Upper lobe of left lung (tissue), 6 donors: ENCODE measurements around the gene MKLN1. TPM values are rescaled to one million over a fixed set of nuclear protein-coding genes. Genes with fewer than 3 reads are reported as not detected.
A peak's percentile ranks its signal among the peaks of the same experiment; 100 is the strongest.
"Not testable (repeated sequence)": the region's sequence is repeated elsewhere in the genome, so short reads cannot be mapped to it uniquely, and the experiment has no call there.

Source experiments
- ATAC-seq, 2 donors: fragments of 200-7000 bp; cut with Tn5 transposase; one replicate each; pipeline ENCODE4 v1.9.1; 2022; ENCODE audit warnings: mild to moderate bottlenecking in 2 of 2, moderate library complexity in 2 of 2; ENCODE audit not compliant: low FRiP score in 2 of 2
- DNase-seq, 2 donors: peaks; one replicate each; pipeline ENCODE4 v3.0.0-alpha.2; 2019 to 2020
- H3K27ac ChIP-seq, 4 donors: fragments of 200-600 bp; sonication (generic); one replicate each; pipeline ENCODE4 v1.5.1; 2016 to 2019
- H3K27me3 ChIP-seq, 4 donors: fragments of 200-600 bp; sonication (generic); one replicate each; pipeline ENCODE4 v1.5.1; 2017 to 2019
- H3K36me3 ChIP-seq, 4 donors: fragments of 200-600 bp; sonication (generic); one replicate each; pipeline ENCODE4 v1.5.1; 2016 to 2019
- H3K4me1 ChIP-seq, 4 donors: fragments of 200-600 bp; sonication (generic); one replicate each; pipeline ENCODE4 v1.5.1; 2018 to 2019
- H3K4me3 ChIP-seq, 4 donors: fragments of 200-600 bp; sonication (generic); one replicate each; pipeline ENCODE4 v1.5.1; 2017 to 2019; ENCODE audit warnings: mild to moderate bottlenecking in 2 of 4, moderate library complexity in 1 of 4
- H3K9me3 ChIP-seq, 4 donors: fragments of 200-600 bp; sonication (generic); one replicate each; pipeline ENCODE4 v1.5.1; 2018 to 2019
- EP300 ChIP-seq, 4 donors: sonication (generic); formaldehyde crosslinking; IDR thresholded peaks; one replicate each; pipeline ENCODE4 v1.5.1; 2017; ENCODE audit warnings: antibody characterized with exemption in 4 of 4, control low read depth in 2 of 4
- POLR2A ChIP-seq, 4 donors: fragments of 450-650 bp; IDR thresholded peaks; one replicate each; pipeline ENCODE4 v1.5.1; 2016 to 2017; ENCODE audit warnings: antibody characterized with exemption in 4 of 4, mild to moderate bottlenecking in 2 of 4
- POLR2AphosphoS5 ChIP-seq, 2 donors: sonication (generic); formaldehyde crosslinking; IDR thresholded peaks; one replicate each; pipeline ENCODE4 v1.5.1; 2017; ENCODE audit warnings: antibody characterized with exemption in 2 of 2
- WGBS, 2 donors: methylation state at CpG; one replicate each; pipeline ENCODE4 v1.1.5; 2017 to 2018; 5-methylcytosine and 5-hydroxymethylcytosine counted together
- total RNA-seq, 6 donors: library from RNA; depleted of rRNA in 4 of 6; stranded (reverse); fragments of >200 nt in 4 of 6; gene quantifications; one replicate each; pipeline versions ENCODE4 v1.1.0 to v1.2.1, GENCODE V29; 2016 to 2021
- TF ChIP-seq, protein P1 (sequence below), 6 experiments: fragments of 450-650 bp in 4 of 6; fragments of 200-600 bp in 2 of 6; sonication (generic) in 2 of 6; IDR thresholded peaks; one replicate each; pipeline ENCODE4 v1.5.1; 2016 to 2019; ENCODE audit warnings: antibody characterized with exemption in 6 of 6
- donor health status: DM: no; HTN: no; CAD: no; lungs with moderate emphysema.
- donor health status: DM: no; HTN: yes; CAD: no; lungs with severe emphysema.

Gene MKLN1
- total RNA-seq, 6 donors from 2014 or later: 36.7 to 105 (median 44.5) TPM

DNA sequence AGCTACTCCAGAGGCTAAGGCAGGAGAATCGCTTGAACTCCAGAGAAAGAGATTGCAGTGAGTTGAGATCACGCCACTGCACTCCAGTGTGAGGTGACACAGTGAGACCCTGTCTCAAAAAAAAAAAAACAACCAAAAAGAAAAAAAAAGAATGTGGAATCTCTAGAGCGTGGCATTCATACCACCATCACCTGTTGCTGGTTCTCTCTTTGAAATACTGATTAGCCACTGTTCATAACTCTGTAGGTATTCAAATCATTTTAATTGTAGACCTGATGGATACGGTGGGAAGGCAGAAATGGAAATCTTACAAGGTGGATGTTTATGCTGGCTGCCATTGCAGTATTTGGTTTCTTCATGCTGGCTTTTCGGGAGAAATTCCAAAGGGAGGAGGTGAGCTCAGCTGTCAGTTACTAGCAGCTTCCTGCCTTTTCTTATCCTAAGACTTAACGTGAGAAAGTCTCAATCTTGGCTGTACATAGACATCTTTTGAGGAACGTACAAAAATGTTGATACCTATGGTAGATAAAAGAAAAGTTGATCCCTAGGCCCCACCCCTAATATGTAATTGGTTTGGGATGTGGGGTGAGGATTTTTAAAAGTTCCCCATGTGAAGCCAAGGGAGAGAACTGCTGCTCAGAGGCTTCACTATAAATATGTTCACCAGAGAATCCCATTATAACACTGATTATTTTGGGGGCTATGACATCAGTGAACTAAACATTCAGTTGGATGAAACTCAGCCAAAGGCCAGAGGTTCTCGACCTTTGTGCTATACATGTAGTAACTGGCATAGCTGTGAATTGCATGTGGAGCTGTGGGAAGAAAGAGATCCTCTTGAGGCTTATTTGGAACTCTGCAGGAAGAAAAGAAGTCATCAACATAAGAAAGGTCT is 26.9 kb upstream of the MKLN1 start:
- ATAC-seq (no peak), DNase-seq (no peak)
- Histone ChIP-seq H3K27ac (no peak overlapping the region), H3K4me3 (no peak overlapping the region), H3K36me3 (no peaks in the 10 kb centered on the region), H3K4me1 (peaks cover 0 to 10% (median 2%) of the 10 kb centered on the region in 4 donors), H3K9me3 (no peaks in the 10 kb centered on the region), H3K27me3 (no peaks in the 10 kb centered on the region)
- TF ChIP-seq POLR2A (IDR thresholded peaks at IDR 0.05): no peak
- TF ChIP-seq, protein P1, sequence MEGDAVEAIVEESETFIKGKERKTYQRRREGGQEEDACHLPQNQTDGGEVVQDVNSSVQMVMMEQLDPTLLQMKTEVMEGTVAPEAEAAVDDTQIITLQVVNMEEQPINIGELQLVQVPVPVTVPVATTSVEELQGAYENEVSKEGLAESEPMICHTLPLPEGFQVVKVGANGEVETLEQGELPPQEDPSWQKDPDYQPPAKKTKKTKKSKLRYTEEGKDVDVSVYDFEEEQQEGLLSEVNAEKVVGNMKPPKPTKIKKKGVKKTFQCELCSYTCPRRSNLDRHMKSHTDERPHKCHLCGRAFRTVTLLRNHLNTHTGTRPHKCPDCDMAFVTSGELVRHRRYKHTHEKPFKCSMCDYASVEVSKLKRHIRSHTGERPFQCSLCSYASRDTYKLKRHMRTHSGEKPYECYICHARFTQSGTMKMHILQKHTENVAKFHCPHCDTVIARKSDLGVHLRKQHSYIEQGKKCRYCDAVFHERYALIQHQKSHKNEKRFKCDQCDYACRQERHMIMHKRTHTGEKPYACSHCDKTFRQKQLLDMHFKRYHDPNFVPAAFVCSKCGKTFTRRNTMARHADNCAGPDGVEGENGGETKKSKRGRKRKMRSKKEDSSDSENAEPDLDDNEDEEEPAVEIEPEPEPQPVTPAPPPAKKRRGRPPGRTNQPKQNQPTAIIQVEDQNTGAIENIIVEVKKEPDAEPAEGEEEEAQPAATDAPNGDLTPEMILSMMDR (IDR thresholded peaks at IDR 0.05): no peak
- no peak for TF ChIP-seq POLR2AphosphoS5 (IDR thresholded peaks at IDR 0.05)
- TF ChIP-seq EP300 (IDR thresholded peaks at IDR 0.05): no peak
- WGBS, 2 donors: 69 to 74% methylated on average over 8 of the region's 8 CpGs

DNA sequence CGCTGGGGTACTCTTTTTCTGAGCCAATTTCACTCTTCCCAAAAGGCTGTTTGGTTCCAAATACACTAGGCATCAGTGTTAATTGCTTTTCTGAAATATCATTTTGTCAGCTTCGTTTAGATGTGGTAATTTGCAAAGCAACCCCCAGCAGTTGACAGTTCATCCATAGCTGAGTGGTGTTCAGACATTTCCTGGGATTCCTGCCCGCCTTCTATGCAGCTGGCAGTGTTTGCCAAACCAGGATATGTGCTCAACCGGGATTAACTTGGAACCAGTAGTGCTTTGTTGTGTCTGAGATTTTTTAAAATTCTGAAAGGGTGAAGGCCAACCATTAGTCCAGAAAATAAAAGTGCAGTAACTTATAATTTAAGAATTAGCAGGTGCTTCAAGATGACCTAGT is 25.2 kb upstream of the MKLN1 start:
- Histone ChIP-seq H3K9me3 (peaks cover 0 to 5% (median 2%) of the 10 kb centered on the region in 4 donors), H3K27ac (no peak overlapping the region), H3K4me3 (no peak overlapping the region), H3K27me3 (no peaks in the 10 kb centered on the region), H3K36me3 (no peaks in the 10 kb centered on the region), H3K4me1 (peaks cover 0 to 10% (median 2%) of the 10 kb centered on the region in 4 donors)
- no peak for DNase-seq
- WGBS, 2 donors: 66 to 80% methylated on average over 4 of the region's 4 CpGs
- no peak for ATAC-seq
- no peak for TF ChIP-seq EP300 (IDR thresholded peaks at IDR 0.05)
- TF ChIP-seq POLR2A (IDR thresholded peaks at IDR 0.05): no peak
- no peak for TF ChIP-seq POLR2AphosphoS5 (IDR thresholded peaks at IDR 0.05)
- TF ChIP-seq, protein P1 (IDR thresholded peaks at IDR 0.05): no peak

DNA sequence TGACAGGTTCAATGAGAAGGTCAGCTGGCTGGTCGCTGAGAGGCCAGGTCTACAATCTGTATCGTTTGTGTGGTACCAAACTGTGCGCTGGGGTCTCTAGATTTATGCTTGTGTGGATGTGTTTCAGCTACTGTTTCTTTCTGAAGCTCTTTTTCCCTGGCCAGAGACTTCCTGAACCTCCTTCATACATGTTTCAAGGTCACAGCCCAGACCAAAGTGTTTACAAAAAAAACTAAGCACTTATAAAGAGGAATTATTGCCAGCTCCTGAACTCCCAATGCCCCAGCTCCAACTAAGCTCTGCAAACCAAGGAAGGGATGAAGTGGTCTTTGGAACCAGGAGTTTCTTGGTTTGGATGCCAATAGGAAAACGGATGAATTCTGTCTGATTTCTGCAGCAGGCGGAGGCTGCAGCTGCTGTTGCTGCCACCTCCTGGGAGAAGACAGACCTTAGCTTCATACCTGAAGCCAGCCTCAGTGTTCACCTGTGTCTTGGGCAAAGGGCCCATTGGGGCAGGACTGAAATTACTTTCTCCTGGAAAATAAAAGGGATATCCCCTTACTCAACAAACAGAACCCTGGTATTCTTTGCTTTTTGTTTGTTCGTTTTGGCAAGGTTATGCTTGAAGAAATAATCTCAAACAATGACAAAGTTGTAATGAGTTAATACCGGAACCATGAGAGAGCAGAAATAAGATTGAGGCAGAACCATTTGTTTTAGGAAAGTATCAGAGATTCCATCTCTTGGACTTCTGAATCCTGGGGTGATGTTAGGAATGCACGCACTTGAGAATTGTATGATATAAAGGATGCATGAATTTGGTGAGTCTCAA is 24.6 kb upstream of the MKLN1 start:
- H3K4me3 ChIP-seq: no peak overlapping the region
- peaks cover 0 to 5% (median 2%) of the 10 kb centered on the region in 4 donors for H3K9me3 ChIP-seq
- peak in 1 of 2 donors; percentile 67 for DNase-seq
- H3K4me1 ChIP-seq: peaks cover 0 to 10% (median 2%) of the 10 kb centered on the region in 4 donors
- H3K27me3 ChIP-seq: no peaks in the 10 kb centered on the region
- H3K36me3 ChIP-seq: no peaks in the 10 kb centered on the region
- 72 to 74% methylated on average over 8 of the region's 8 CpGs for WGBS, 2 donors
- no peak overlapping the region for H3K27ac ChIP-seq
- peak in 1 of 2 donors; percentile 38 for ATAC-seq
- TF ChIP-seq EP300 (IDR thresholded peaks at IDR 0.05): peak in 1 of 4 donors; percentile 8
- TF ChIP-seq POLR2AphosphoS5 (IDR thresholded peaks at IDR 0.05): no peak
- TF ChIP-seq, protein P1 (IDR thresholded peaks at IDR 0.05): peak; percentile 17 to 61 (median 36)

DNA sequence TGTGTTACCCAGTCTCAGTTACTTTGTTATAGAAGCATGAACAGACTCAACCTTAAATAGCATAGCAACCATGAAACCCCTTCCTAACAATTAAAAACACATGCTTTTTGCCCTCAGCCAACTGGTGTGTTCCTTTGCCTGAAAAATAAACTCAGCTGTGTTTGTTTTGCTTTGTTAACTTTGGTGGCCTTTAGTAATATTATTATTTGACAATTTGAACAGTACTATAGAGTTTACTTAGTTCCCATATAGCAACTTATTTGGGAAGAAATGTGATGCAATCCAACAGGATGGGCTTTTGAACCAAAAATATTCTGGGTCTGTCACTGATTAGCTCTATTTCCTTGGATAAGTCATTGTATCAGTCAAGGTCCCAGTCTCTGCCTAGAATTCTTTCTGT is 22.5 kb upstream of the MKLN1 start:
- H3K27ac ChIP-seq: no peak overlapping the region
- no peak overlapping the region for H3K4me3 ChIP-seq
- H3K4me1 ChIP-seq: peaks cover 0 to 10% (median 2%) of the 10 kb centered on the region in 4 donors
- H3K36me3 ChIP-seq: no peaks in the 10 kb centered on the region
- TF ChIP-seq, protein P1 (IDR thresholded peaks at IDR 0.05): no peak
- TF ChIP-seq EP300 (IDR thresholded peaks at IDR 0.05): no peak
- TF ChIP-seq POLR2AphosphoS5 (IDR thresholded peaks at IDR 0.05): no peak
- no peak for TF ChIP-seq POLR2A (IDR thresholded peaks at IDR 0.05)
- ATAC-seq: no peak
- no peaks in the 10 kb centered on the region for H3K27me3 ChIP-seq
- DNase-seq: no peak
- H3K9me3 ChIP-seq: peaks cover 0 to 5% (median 2%) of the 10 kb centered on the region in 4 donors

DNA sequence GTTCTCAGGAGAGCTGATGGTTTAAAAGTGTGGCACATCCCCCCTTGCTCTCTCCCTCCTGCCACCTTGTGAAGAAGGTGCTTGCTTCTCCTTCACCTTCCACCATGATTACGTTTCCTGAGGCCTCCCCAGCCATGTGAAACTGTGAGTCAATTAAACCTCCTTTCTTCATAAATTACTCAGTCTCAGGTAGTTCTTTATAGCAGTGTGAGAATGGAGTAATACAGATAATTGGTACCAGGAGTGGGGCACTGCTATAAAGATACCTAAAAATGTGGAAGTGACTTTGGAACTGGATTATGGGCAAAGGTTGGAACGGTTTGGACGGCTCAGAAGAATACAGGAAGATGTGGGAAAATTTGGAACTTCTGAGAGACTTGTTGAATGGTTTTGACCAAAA is 21.6 kb upstream of the MKLN1 start:
- not testable (repeated sequence) for H3K4me1 ChIP-seq, ATAC-seq, H3K4me3 ChIP-seq, H3K9me3 ChIP-seq, H3K36me3 ChIP-seq, H3K27ac ChIP-seq, H3K27me3 ChIP-seq, DNase-seq
- 90 to 100% methylated on average over 3 of the region's 3 CpGs for WGBS, 2 donors
